AG10803 (cell line): ENCODE data around the gene TNP2.

ENCODE experiments used
- DNase-seq: peaks from one replicate; pipeline ENCODE4 v3.0.0; 2010; ENCODE audit warnings: low read depth
- H3K4me3 ChIP-seq: 2 replicates; pipeline ENCODE4 v1.5.1; 2011; ENCODE audit warnings: mild to moderate bottlenecking, low read length, control low read depth
- CTCF ChIP-seq: conservative IDR thresholded peaks from 2 replicates; pipeline ENCODE4 v1.5.1; 2011; ENCODE audit warnings: mild to moderate bottlenecking, low read length, control low read depth, inconsistent platforms

TNP2 gene

GRCh38 chr16:11253009-11253994 lies 15.8 kb downstream of the TNP2 start:
- peak overlapping the region; percentile 39 for H3K4me3 ChIP-seq
- TF ChIP-seq CTCF, result no peak
- peak; percentile 47 for DNase-seq

GRCh38 chr16:11252482-11252931 lies 16.6 kb downstream of the TNP2 start:
- DNase-seq, result no peak
- no peak for TF ChIP-seq CTCF
- H3K4me3 ChIP-seq, result no peak overlapping the region

GRCh38 chr16:11251525-11252481 lies 17.3 kb downstream of the TNP2 start:
- peak; percentile 61 for DNase-seq
- TF ChIP-seq CTCF, result no peak
- no peak overlapping the region for H3K4me3 ChIP-seq

- TF ChIP-seq CTCF, result no peak
- DNase-seq, result no peak
- H3K4me3 ChIP-seq, result no peak overlapping the region
Measured at GRCh38 chr16:11250786-11251524, 18.2 kb downstream of the TNP2 start.

- H3K4me3 ChIP-seq, result no peak overlapping the region
- no peak for DNase-seq
- no peak for TF ChIP-seq CTCF
Measured at GRCh38 chr16:11250091-11250785, 18.9 kb downstream of the TNP2 start.
